ENCODE data around the gene CDC16. TPM values are rescaled to one million over a fixed set of nuclear protein-coding genes. Genes with fewer than 3 reads are reported as not detected.

Gene CDC16
- total RNA-seq, 4 donors from 2014 or later: 45.7 to 66.4 (median 55.0) TPM

DNA sequence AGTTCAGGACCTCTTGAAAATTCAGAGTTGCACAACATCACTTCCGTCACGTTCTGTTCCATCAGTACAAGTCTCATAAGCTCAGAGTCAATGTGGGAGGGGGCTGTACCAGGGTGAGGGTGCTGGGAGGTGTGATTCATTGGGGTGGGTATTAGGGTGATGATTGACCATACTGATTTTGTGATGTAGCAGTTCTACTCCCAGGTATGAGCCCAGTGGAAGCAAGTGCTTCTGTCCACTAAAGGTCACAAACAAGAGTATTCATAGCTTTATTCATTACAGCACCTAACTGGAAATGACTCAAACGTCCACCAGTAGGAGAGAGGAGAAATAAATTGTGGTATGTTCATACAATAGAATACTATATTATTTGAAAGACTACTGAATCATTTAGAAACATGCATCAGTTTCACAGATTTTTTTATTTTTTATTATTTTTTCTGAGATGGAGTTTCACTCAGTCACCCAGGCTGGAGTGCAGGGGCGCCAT is 34.6 kb downstream of the CDC16 start:
- TF ChIP-seq, protein P1, sequence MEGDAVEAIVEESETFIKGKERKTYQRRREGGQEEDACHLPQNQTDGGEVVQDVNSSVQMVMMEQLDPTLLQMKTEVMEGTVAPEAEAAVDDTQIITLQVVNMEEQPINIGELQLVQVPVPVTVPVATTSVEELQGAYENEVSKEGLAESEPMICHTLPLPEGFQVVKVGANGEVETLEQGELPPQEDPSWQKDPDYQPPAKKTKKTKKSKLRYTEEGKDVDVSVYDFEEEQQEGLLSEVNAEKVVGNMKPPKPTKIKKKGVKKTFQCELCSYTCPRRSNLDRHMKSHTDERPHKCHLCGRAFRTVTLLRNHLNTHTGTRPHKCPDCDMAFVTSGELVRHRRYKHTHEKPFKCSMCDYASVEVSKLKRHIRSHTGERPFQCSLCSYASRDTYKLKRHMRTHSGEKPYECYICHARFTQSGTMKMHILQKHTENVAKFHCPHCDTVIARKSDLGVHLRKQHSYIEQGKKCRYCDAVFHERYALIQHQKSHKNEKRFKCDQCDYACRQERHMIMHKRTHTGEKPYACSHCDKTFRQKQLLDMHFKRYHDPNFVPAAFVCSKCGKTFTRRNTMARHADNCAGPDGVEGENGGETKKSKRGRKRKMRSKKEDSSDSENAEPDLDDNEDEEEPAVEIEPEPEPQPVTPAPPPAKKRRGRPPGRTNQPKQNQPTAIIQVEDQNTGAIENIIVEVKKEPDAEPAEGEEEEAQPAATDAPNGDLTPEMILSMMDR (IDR thresholded peaks at IDR 0.05): no peak
- ATAC-seq (ENCODE audit: low FRiP score): no peak
- no peak for DNase-seq (ENCODE audit: low spot score)

DNA sequence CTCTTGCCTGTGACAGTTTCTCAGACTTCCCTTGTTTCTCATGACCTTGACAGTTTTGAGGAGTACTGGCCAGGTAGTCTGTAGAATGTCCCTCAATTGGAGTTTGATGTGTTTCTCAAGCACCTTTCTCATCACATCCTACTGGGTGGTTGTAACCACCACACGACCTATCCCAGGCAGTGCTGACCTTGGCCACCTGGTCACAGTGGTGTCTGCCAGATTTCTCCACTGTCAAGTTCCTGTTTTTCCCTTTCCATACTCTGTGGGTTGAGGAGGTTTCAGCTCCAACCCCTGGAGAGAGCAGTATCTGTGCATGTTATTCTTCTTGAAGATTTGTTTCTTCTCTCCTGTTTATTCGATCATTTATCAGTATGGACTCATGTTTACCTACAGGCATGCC is 38.3 kb downstream of the CDC16 start:
- DNase-seq (ENCODE audit: low spot score) (no peak), ATAC-seq (ENCODE audit: low FRiP score) (no peak)
- TF ChIP-seq, protein P1 (IDR thresholded peaks at IDR 0.05): no peak

DNA sequence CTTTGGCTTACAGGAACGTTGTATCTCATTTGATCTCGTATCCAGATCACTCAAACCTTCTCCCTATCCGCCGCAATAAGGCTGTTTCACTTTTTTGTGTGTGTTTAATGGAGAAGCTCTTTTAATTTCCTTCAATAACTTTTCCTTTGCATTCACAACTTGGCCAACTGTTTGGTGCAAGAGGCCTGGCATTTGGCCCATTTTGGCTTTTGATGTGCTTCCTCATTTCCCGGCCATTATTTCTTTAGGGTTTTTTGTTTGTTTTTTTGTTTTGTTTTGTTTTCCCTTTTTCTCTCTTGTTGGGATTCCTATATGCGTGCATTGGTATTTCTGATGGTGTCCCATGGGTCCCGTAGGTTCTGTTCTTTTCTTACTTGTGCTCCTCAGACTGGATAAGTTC is 40.6 kb downstream of the CDC16 start:
- no peak for DNase-seq (ENCODE audit: low spot score)
- no peak for ATAC-seq (ENCODE audit: low FRiP score)
- TF ChIP-seq, protein P1 (IDR thresholded peaks at IDR 0.05): no peak

DNA sequence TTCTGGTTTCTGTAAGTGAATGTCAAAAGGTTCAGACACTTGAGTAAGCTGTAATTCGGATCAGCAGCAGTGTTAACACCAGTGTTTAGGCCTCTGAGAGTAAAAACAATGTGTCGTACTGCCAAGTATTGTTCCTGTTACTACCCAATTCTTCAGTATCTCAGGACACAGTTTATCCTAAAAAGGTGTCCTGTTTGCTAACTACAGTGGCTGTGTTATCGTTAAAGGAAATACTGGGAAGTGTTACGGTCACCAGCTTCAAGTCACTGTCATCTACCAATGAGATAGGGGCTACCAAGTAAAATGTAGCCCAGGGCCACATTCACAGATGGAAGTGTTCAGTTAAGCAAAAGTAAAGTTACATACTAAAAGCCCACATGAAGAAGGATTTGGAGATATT is 44.4 kb downstream of the CDC16 start:
- TF ChIP-seq, protein P1 (IDR thresholded peaks at IDR 0.05): no peak

DNA sequence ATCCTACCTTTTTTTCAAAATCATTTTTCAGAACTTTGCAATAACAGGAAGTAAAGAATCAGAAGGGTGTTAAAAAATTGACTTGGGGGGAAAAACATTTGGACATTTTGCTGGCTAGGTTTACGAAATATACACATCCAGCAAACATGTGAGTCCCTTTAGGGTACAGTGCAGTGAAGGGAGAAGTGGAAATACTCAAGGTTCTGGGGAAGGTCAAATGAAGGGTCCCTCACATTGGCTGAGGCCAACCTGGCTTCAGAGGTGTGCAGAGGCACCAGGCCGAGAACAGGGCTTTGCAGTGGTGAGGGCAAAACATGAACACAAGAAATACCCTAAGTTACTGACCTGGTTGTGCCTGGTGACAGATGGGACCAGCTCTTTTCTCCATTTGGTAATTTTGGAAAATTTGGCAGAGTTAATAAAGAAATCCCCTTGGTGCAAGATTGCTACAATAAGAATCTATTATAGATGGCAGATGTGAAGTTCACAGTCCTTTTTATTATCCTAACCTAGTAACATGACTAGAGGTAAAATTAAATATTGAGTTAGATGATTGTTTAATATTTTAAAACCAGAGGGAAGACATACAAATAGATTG is 45.2 kb downstream of the CDC16 start:
- TF ChIP-seq, protein P1 (IDR thresholded peaks at IDR 0.05): no peak
- ATAC-seq (ENCODE audit: low FRiP score): no peak
- DNase-seq (ENCODE audit: low spot score): no peak

More for the DNA sequence above, 44.4 kb downstream of the CDC16 start:
- ATAC-seq (ENCODE audit: low FRiP score): no peak
- no peak for DNase-seq (ENCODE audit: low spot score)

DNA sequence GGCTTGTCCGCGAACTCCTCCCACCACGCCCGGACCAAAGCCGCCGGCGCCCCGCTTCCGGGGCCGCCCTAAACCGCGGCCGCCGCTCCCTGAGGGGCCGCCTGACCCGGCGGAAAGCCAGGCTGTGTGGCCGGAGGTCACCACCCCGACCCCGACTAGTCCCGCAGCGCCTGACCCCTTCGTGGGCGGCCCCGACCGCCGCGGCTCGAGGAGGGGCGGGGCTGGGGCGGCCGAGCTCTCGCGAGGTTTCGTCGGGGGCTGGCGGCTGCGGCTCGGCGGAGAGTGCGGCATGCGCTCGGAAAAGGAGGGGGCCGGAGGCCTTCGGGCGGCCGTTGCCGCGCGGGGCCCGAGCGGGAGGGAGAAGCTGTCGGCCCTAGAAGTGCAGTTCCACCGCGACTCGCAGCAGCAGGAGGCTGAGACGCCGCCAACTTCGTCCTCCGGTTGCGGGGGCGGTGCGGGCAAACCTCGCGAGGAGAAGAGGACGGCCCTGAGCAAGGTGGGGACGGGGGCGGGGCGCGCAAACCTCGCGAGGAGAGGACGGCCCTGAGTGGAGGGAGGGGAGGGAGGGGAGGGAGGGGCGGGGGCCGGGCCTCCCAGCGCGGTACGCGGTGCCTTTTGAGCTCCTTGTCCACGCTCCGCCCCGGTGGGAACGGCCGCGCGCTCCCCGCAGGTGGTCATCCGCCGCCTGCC is 46.8 kb downstream of the CDC16 start, which contains the start of gene UPF3A:
TSS of gene UPF3A (plus strand) at position 251 of the 690 bp plus-strand sequence. CDS start at position 290, 39 bp downstream.
- DNase-seq (ENCODE audit: low spot score) (peak; percentile 67), ATAC-seq (ENCODE audit: low FRiP score) (peak; percentile 91)
- TF ChIP-seq, protein P1 (IDR thresholded peaks at IDR 0.05): no peak

Data from omental fat pad (tissue), 4 donors.